IMR-90 (cell line): Measurements from ENCODE around the gene GLT8D2. TPM values are rescaled to one million over a fixed set of nuclear protein-coding genes. Genes with fewer than 3 reads are reported as not detected.

Experiments
- ATAC-seq: fragments of 200-7000 bp; cut with Tn5 transposase; 2 replicates; pipeline ENCODE4 v1.9.1; 2020; ENCODE audit warnings: low read depth, mild to moderate bottlenecking, moderate library complexity
- BruUV-seq: library from RNA; stranded (reverse); fragments of 400-500 nt; replicated peaks from 2 replicates; lab custom pipeline; 2021; lab: Mats Ljungman, UMichigan
- CTCF ChIA-PET: fragments of 300-600 bp; formaldehyde crosslinking; extraction: SDS; loops from one replicate; lab custom pipeline; 2021; ENCODE audit warnings: antibody characterized with exemption; lab: Yijun Ruan, JAX
- POLR2A ChIA-PET: fragments of 300-600 bp; sonication (Branson Sonifier 250); formaldehyde crosslinking; loops from one replicate; lab custom pipeline; 2022; ENCODE audit warnings: antibody characterized with exemption; ENCODE audit not compliant: unreplicated experiment; lab: Charles Lee
- DNase-seq: peaks from one replicate; pipeline ENCODE4 v3.0.0; 2013
- H2AFZ ChIP-seq: replicated peaks from 2 replicates; pipeline ENCODE3; 2013; ENCODE audit warnings: low read length, mild to moderate bottlenecking; ENCODE audit not compliant: poor library complexity
- H2AK5ac ChIP-seq: 2 replicates; pipeline ENCODE4 v1.6.1; 2013; ENCODE audit warnings: low read depth, low read length, inconsistent platforms
- H2AK9ac ChIP-seq: replicated peaks from 2 replicates; pipeline ENCODE3; 2013; ENCODE audit warnings: mild to moderate bottlenecking, low read depth, low read length, moderate library complexity; ENCODE audit not compliant: poor library complexity
- H2BK120ac ChIP-seq: 2 replicates; pipeline ENCODE4 v1.6.1; 2013; ENCODE audit warnings: low read depth, low read length, inconsistent platforms
- H2BK15ac ChIP-seq: 3 replicates; pipeline ENCODE4 v1.6.1; 2013; ENCODE audit warnings: low read depth, low read length, inconsistent platforms
- H2BK20ac ChIP-seq: 2 replicates; pipeline ENCODE4 v1.6.1; 2013; ENCODE audit warnings: low read depth, mild to moderate bottlenecking, inconsistent platforms, low read length, moderate library complexity
- H2BK5ac ChIP-seq: 2 replicates; pipeline ENCODE4 v1.6.1; 2013; ENCODE audit warnings: mild to moderate bottlenecking, low read depth, low read length, inconsistent platforms; ENCODE audit not compliant: poor library complexity, severe bottlenecking
- H3K14ac ChIP-seq: replicated peaks from 2 replicates; pipeline ENCODE4 v1.6.1; 2013; ENCODE audit warnings: low read depth, low read length, inconsistent platforms
- H3K18ac ChIP-seq: 2 replicates; pipeline ENCODE4 v1.6.1; 2013; ENCODE audit warnings: low read depth, low read length, control low read depth
- H3K23ac ChIP-seq: 2 replicates; pipeline ENCODE4 v1.6.1; 2013; ENCODE audit warnings: low read depth, low read length, inconsistent platforms
- H3K27ac ChIP-seq: 2 replicates; pipeline ENCODE4 v1.5.1; 2013; ENCODE audit warnings: mild to moderate bottlenecking, control low read depth, low read length; ENCODE audit not compliant: insufficient read depth
- H3K27me3 ChIP-seq: 2 replicates; pipeline ENCODE4 v1.6.1; 2013; ENCODE audit warnings: low read length; ENCODE audit not compliant: control insufficient read depth, insufficient read depth
- H3K36me3 ChIP-seq: 2 replicates; pipeline ENCODE4 v1.6.1; 2013; ENCODE audit warnings: low read length, mixed read lengths; ENCODE audit not compliant: control insufficient read depth, insufficient read depth
- H3K4ac ChIP-seq: 2 replicates; pipeline ENCODE4 v1.6.1; 2013; ENCODE audit warnings: low read depth, low read length, inconsistent platforms
- H3K4me1 ChIP-seq: 2 replicates; pipeline ENCODE4 v1.6.1; 2013; ENCODE audit warnings: low read length, mixed read lengths; ENCODE audit not compliant: control insufficient read depth, insufficient read depth
- H3K4me2 ChIP-seq: 2 replicates; pipeline ENCODE4 v1.6.1; 2013; ENCODE audit warnings: low read depth, mild to moderate bottlenecking, control low read depth, low read length, moderate library complexity
- H3K4me3 ChIP-seq: 2 replicates; pipeline ENCODE4 v1.5.1; 2013; ENCODE audit warnings: low read depth, mild to moderate bottlenecking, control low read depth, low read length, moderate library complexity; ENCODE audit not compliant: insufficient read depth
- H3K56ac ChIP-seq: 2 replicates; pipeline ENCODE4 v1.6.1; 2013; ENCODE audit warnings: low read length, inconsistent platforms; ENCODE audit not compliant: insufficient read depth; ENCODE audit errors: extremely low read depth
- H3K79me1 ChIP-seq, 2 experiments: 2 replicates each; pipeline ENCODE4 v1.6.1; 2013; ENCODE audit warnings: low read length in 2 of 2, inconsistent platforms in 1 of 2, low read depth in 1 of 2
- H3K9ac ChIP-seq: 2 replicates; pipeline ENCODE4 v1.6.1; 2013; ENCODE audit warnings: low read depth, low read length, control low read depth
- H3K9me1 ChIP-seq: 2 replicates; pipeline ENCODE4 v1.6.1; 2013; ENCODE audit warnings: low read length, inconsistent platforms; ENCODE audit not compliant: insufficient read depth
- H3K9me3 ChIP-seq: 2 replicates; pipeline ENCODE4 v1.6.1; 2013; ENCODE audit warnings: low read length; ENCODE audit not compliant: control insufficient read depth, insufficient read depth
- H4K20me1 ChIP-seq: 2 replicates; pipeline ENCODE4 v1.6.1; 2013; ENCODE audit warnings: low read length, inconsistent platforms; ENCODE audit not compliant: insufficient read depth
- H4K5ac ChIP-seq: 2 replicates; pipeline ENCODE4 v1.6.1; 2013; ENCODE audit warnings: mild to moderate bottlenecking, low read depth, low read length, control low read depth
- H4K8ac ChIP-seq, 2 experiments: 2 replicates each; pipeline ENCODE4 v1.6.1; 2013; ENCODE audit warnings: low read depth in 2 of 2, low read length in 2 of 2, control low read depth in 1 of 2, inconsistent platforms in 1 of 2
- H4K91ac ChIP-seq: 2 replicates; pipeline ENCODE4 v1.6.1; 2013; ENCODE audit warnings: low read depth, low read length, inconsistent platforms; ENCODE audit not compliant: insufficient read depth
- BHLHE40 ChIP-seq: fragments of 150-350 bp; IDR thresholded peaks from 2 replicates; pipeline ENCODE4 v1.6.1; 2016; ENCODE audit warnings: mild to moderate bottlenecking, low read depth, low read length
- CEBPB ChIP-seq: IDR thresholded peaks from 2 replicates; pipeline ENCODE4 v1.6.1; 2012; ENCODE audit warnings: low read depth, low read length, improper control_type of control experiment
- CHD1 ChIP-seq: IDR thresholded peaks from 2 replicates; pipeline ENCODE4 v1.6.1; 2012; ENCODE audit warnings: low read depth, low read length, improper control_type of control experiment
- CTCF ChIP-seq: conservative IDR thresholded peaks from 2 replicates; pipeline ENCODE4 v1.5.1; 2012; ENCODE audit warnings: mild to moderate bottlenecking, low read depth, low read length, improper control_type of control experiment
- FOS ChIP-seq: fragments of 150-350 bp; IDR thresholded peaks from 2 replicates; pipeline ENCODE4 v1.6.1; 2016; ENCODE audit warnings: low read depth, low read length
- MAZ ChIP-seq: IDR thresholded peaks from 2 replicates; pipeline ENCODE4 v1.6.1; 2012; ENCODE audit warnings: low read depth, mild to moderate bottlenecking, low read length, improper control_type of control experiment, moderate library complexity, borderline replicate concordance
- MXI1 ChIP-seq: IDR thresholded peaks from 2 replicates; pipeline ENCODE4 v1.6.1; 2012; ENCODE audit warnings: low read depth, mild to moderate bottlenecking, low read length, moderate library complexity, borderline replicate concordance
- NFE2L2 ChIP-seq: fragments of 150-350 bp; IDR thresholded peaks from 2 replicates; pipeline ENCODE4 v1.6.1; 2016; ENCODE audit warnings: low read depth, mild to moderate bottlenecking, low read length
- POLR2A ChIP-seq: IDR thresholded peaks from 2 replicates; pipeline ENCODE4 v1.6.1; 2012; ENCODE audit warnings: mild to moderate bottlenecking, low read depth, low read length
- RAD21 ChIP-seq: IDR thresholded peaks from 2 replicates; pipeline ENCODE4 v1.6.1; 2012; ENCODE audit warnings: low read length, improper control_type of control experiment
- RCOR1 ChIP-seq: IDR thresholded peaks from 2 replicates; pipeline ENCODE4 v1.6.1; 2012; ENCODE audit warnings: mild to moderate bottlenecking, low read length, improper control_type of control experiment; ENCODE audit not compliant: insufficient replicate concordance
- RFX5 ChIP-seq: IDR thresholded peaks from 2 replicates; pipeline ENCODE4 v1.8.0; 2012; ENCODE audit warnings: low read depth, mild to moderate bottlenecking, low read length, moderate library complexity
- SMC3 ChIP-seq: fragments of 150-350 bp; IDR thresholded peaks from 2 replicates; pipeline ENCODE4 v1.6.1; 2016; ENCODE audit warnings: low read depth, mild to moderate bottlenecking, antibody characterized with exemption, low read length, moderate library complexity
- WGBS, 2 experiments: methylation state at CpG; one replicate each; pipeline versions ENCODE4 v1.1.5 to v1.1.7; 2013; ENCODE audit warnings: missing lambda C conversion rate in 2 of 2; ENCODE audit not compliant: insufficient read length in 1 of 2; ENCODE audit errors: extremely low coverage in 2 of 2; 5-methylcytosine and 5-hydroxymethylcytosine counted together
- dilution Hi-C: fragments of 300-500 bp; cut with HindIII; formaldehyde crosslinking; loops from one replicate; pipeline ENCODE4 v1.14.3; 2018; ENCODE audit warnings: low sequenced_read_pairs; ENCODE audit not compliant: unreplicated experiment
- in situ Hi-C: fragments of 300-500 bp; cut with MboI; formaldehyde crosslinking; loops from 3 replicates; pipeline ENCODE4 v1.14.3; 2019; ENCODE audit warnings: low sequenced_read_pairs, inconsistent platforms, mixed read lengths
- intact Hi-C: fragments of 100-400 bp; cut with micrococcal nuclease; formaldehyde crosslinking; loops from 2 replicates; pipeline ENCODE4 v1.10.0; 2022
- polyA plus RNA-seq, 3 experiments: library from polyadenylated mRNA; depleted of rRNA; stranded (reverse); fragments of >200 nt; gene quantifications; 2 replicates each; pipeline ENCODE4 v1.2.3, GENCODE V29; 2012; ENCODE audit warnings: low replicate concordance in 1 of 3
- total RNA-seq: library from RNA; depleted of rRNA; stranded (reverse); fragments of >200 nt; gene quantifications from 2 replicates; pipeline ENCODE4 v1.2.3, GENCODE V29; 2012

GLT8D2 gene
- total and polyA plus RNA-seq, 2 of the 4 experiments (the other 2 are of a cell fraction): 33.5 to 47.9 TPM

DNA sequence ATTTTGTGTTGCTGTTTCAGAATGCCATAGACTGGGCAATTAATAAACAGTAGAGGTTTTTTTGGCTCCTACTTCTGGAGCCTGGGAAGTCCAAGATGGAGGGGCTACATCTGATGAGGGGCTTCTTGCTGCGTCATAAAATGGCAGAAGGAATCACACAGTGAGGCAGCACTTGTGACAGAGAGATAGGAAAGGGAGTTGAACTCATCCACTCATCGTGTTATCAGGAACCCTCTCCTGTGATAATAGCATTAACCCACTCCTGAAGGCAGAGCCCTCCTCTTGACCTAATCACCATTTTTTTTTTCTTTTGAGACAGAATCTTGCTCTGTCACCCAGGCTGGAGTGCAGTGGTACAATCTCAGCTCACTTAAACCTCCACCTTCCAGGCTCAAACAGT, 74.6 kb downstream of the GLT8D2 start:
- in situ Hi-C loops: no loop called here
- Histone ChIP-seq H3K18ac (no peak overlapping the region), H3K4me1 (peaks cover 2% of the 10 kb centered on the region; the same call in 1 of the 2 replicates), H3K4me2 (no peak overlapping the region), H3K4me3 (no peak overlapping the region), H2AK5ac (no peak overlapping the region), H4K91ac (no peak overlapping the region), H3K9ac (no peak overlapping the region), H4K5ac (no peak overlapping the region), H3K9me1 (peaks cover 7% of the 10 kb centered on the region), H3K27ac (no peak overlapping the region; the same call in 1 of the 2 replicates), H3K27me3 (no peaks in the 10 kb centered on the region), H3K14ac (no peak overlapping the region; the same call in 1 of the 2 replicates), H2AK9ac (no peak overlapping the region), H2BK120ac (no peak overlapping the region), H3K9me3 (no peaks in the 10 kb centered on the region), H2AFZ (no peak overlapping the region), H3K4ac (no peak overlapping the region), H3K56ac (no peak overlapping the region), H4K8ac (no peak overlapping the region), H3K79me1 (peaks cover 23 to 67% of the 10 kb centered on the region in 2 experiments), H3K36me3 (peaks cover 24% of the 10 kb centered on the region), H2BK15ac (no peak overlapping the region), H3K23ac (no peak overlapping the region), H2BK5ac (no peak overlapping the region), H2BK20ac (no peak overlapping the region), H4K20me1 (peaks cover 50% of the 10 kb centered on the region)
- no peak for TF ChIP-seq POLR2A
- no peak for TF ChIP-seq MXI1
- TF ChIP-seq NFE2L2: no peak
- no peak for TF ChIP-seq BHLHE40
- no peak for TF ChIP-seq CHD1
- TF ChIP-seq FOS: no peak
- no peak for TF ChIP-seq RFX5
- TF ChIP-seq CEBPB: no peak
- no peak for TF ChIP-seq RAD21
- no peak for TF ChIP-seq CTCF
- no peak for TF ChIP-seq RCOR1
- no peak for TF ChIP-seq MAZ
- TF ChIP-seq SMC3: no peak
- no TSS peak for BruUV-seq
- no CpG with 5 or more reads among the region's 2 CpGs for WGBS, 2 experiments
- ChIA-PET CTCF (no interaction called here), POLR2A (no interaction called here)
- intact Hi-C loops: no loop called here
- dilution Hi-C loops: no loop called here
- ATAC-seq (no peak), DNase-seq (no peak)
